Ascending aorta (tissue), 2 donors: ENCODE results near the gene LAG3. TPM values are rescaled to one million over a fixed set of nuclear protein-coding genes. Genes with fewer than 3 reads are reported as not detected.

Source experiments
- DNase-seq, 2 donors: peaks; one replicate each; pipeline ENCODE4 v3.0.0-alpha.2; 2019; ENCODE audit warnings: low spot score in 2 of 2
- H3K27ac ChIP-seq, 2 donors: fragments of 200-600 bp; sonication (generic); one replicate each; pipeline ENCODE4 v1.5.1; 2016 to 2017; ENCODE audit warnings: mild to moderate bottlenecking in 1 of 2
- H3K27me3 ChIP-seq: fragments of 200-600 bp; sonication (generic); one replicate; pipeline ENCODE4 v1.5.1; 2017
- H3K36me3 ChIP-seq, 2 donors: fragments of 200-600 bp; sonication (generic); one replicate each; pipeline ENCODE4 v1.5.1; 2016
- H3K4me1 ChIP-seq, 2 donors: fragments of 200-600 bp; sonication (generic); one replicate each; pipeline ENCODE4 v1.5.1; 2016 to 2017; ENCODE audit warnings: mild to moderate bottlenecking in 1 of 2
- H3K4me3 ChIP-seq, 2 donors: fragments of 200-600 bp; sonication (generic); one replicate each; pipeline ENCODE4 v1.5.1; 2016 to 2017; ENCODE audit warnings: mild to moderate bottlenecking in 1 of 2
- H3K9me3 ChIP-seq, 2 donors: fragments of 200-600 bp; sonication (generic); one replicate each; pipeline ENCODE4 v1.5.1; 2016
- CTCF ChIP-seq, 3 experiments: fragments of 200-600 bp in 2 of 3; fragments of 450-650 bp in 1 of 3; sonication (generic) in 2 of 3; IDR thresholded peaks; one replicate each; pipeline ENCODE4 v1.5.1; 2016 to 2019; ENCODE audit warnings: antibody characterized with exemption in 3 of 3, mild to moderate bottlenecking in 1 of 3, moderate library complexity in 1 of 3
- intact Hi-C: fragments of 100-400 bp; cut with DNase I; formaldehyde crosslinking; loops from one replicate; pipeline ENCODE4 v1.15.1; 2023
- total RNA-seq: library from RNA; depleted of rRNA; stranded (reverse); fragments of >200 nt; gene quantifications from one replicate; pipeline ENCODE4 v1.1.0, GENCODE V29; 2016

Gene LAG3
- total RNA-seq, 1 donor from 2014 or later: not detected

GRCh38 chr12:6791931-6792520 lies 19.7 kb downstream of the LAG3 start:
- no peaks in the 10 kb centered on the region for H3K4me1 ChIP-seq
- no peaks in the 10 kb centered on the region for H3K36me3 ChIP-seq
- H3K27me3 ChIP-seq: no peaks in the 10 kb centered on the region
- no peaks in the 10 kb centered on the region for H3K9me3 ChIP-seq
- DNase-seq: no peak
- H3K4me3 ChIP-seq: peak overlapping the region in 1 of 2 donors; percentile 30
- no peak overlapping the region for H3K27ac ChIP-seq
- TF ChIP-seq CTCF (IDR thresholded peaks at IDR 0.05): no peak
- intact Hi-C loops: no loop called here

GRCh38 chr12:6792522-6793201 lies 20.3 kb downstream of the LAG3 start:
- no peak overlapping the region for H3K27ac ChIP-seq
- peak overlapping the region in 1 of 2 donors; percentile 30 for H3K4me3 ChIP-seq
- intact Hi-C loops: no loop called here
- no peaks in the 10 kb centered on the region for H3K27me3 ChIP-seq
- no peak for DNase-seq
- no peak for TF ChIP-seq CTCF (IDR thresholded peaks at IDR 0.05)
- no peaks in the 10 kb centered on the region for H3K4me1 ChIP-seq
- no peaks in the 10 kb centered on the region for H3K9me3 ChIP-seq
- H3K36me3 ChIP-seq: no peaks in the 10 kb centered on the region

- no peak overlapping the region for H3K4me3 ChIP-seq
- intact Hi-C loops: no loop called here
- no peak overlapping the region for H3K27ac ChIP-seq
- H3K9me3 ChIP-seq: no peaks in the 10 kb centered on the region
- TF ChIP-seq CTCF (IDR thresholded peaks at IDR 0.05): no peak
- no peaks in the 10 kb centered on the region for H3K27me3 ChIP-seq
- H3K4me1 ChIP-seq: no peaks in the 10 kb centered on the region
- DNase-seq: no peak
- no peaks in the 10 kb centered on the region for H3K36me3 ChIP-seq
Observed at GRCh38 chr12:6795088-6795487, 22.8 kb downstream of the LAG3 start.

- DNase-seq: no peak
- intact Hi-C loops: no loop called here
- TF ChIP-seq CTCF (IDR thresholded peaks at IDR 0.05): no peak
Observed at GRCh38 chr12:6796576-6796975, 24.3 kb downstream of the LAG3 start.

GRCh38 chr12:6799147-6799546 lies 26.8 kb downstream of the LAG3 start:
- no peak for TF ChIP-seq CTCF (IDR thresholded peaks at IDR 0.05)
- H3K4me3 ChIP-seq: no peak overlapping the region
- intact Hi-C loops: no loop called here
- no peaks in the 10 kb centered on the region for H3K27me3 ChIP-seq
- no peaks in the 10 kb centered on the region for H3K9me3 ChIP-seq
- H3K4me1 ChIP-seq: no peaks in the 10 kb centered on the region
- H3K27ac ChIP-seq: no peak overlapping the region
- DNase-seq: no peak
- H3K36me3 ChIP-seq: no peaks in the 10 kb centered on the region

More at GRCh38 chr12:6796576-6796975, 24.3 kb downstream of the LAG3 start:
- H3K4me1 ChIP-seq: no peaks in the 10 kb centered on the region
- no peaks in the 10 kb centered on the region for H3K27me3 ChIP-seq
- no peak overlapping the region for H3K4me3 ChIP-seq
- H3K27ac ChIP-seq: no peak overlapping the region
- no peaks in the 10 kb centered on the region for H3K9me3 ChIP-seq
- H3K36me3 ChIP-seq: no peaks in the 10 kb centered on the region
